WTC11 (cell line): ENCODE results near the gene RRP8.

Experiments
- CBFB ChIP-seq: sonication (generic); formaldehyde crosslinking; IDR thresholded peaks from 2 replicates; pipeline ENCODE4 v1.8.1; 2022; ENCODE audit warnings: mild to moderate bottlenecking, low read depth, missing genetic modification reagents
- CTCF ChIP-seq: fragments of 200-600 bp; IDR thresholded peaks from 2 replicates; pipeline ENCODE4 v1.8.0; 2022; ENCODE audit warnings: antibody characterized with exemption
- MAX ChIP-seq: sonication (generic); formaldehyde crosslinking; IDR thresholded peaks from 2 replicates; pipeline ENCODE4 v1.8.0; 2022; ENCODE audit warnings: mild to moderate bottlenecking, missing genetic modification reagents
- NR2C2 ChIP-seq: sonication (generic); formaldehyde crosslinking; IDR thresholded peaks from 2 replicates; pipeline ENCODE4 v1.8.0; 2022; ENCODE audit warnings: mild to moderate bottlenecking, missing genetic modification reagents
- NR3C1 ChIP-seq: sonication (generic); formaldehyde crosslinking; conservative IDR thresholded peaks from 2 replicates; pipeline ENCODE4 v1.8.1; 2023; ENCODE audit warnings: low read depth, mild to moderate bottlenecking, missing genetic modification reagents
- TEAD1 ChIP-seq: sonication (generic); formaldehyde crosslinking; IDR thresholded peaks from 2 replicates; pipeline ENCODE4 v1.8.0; 2022; ENCODE audit warnings: mild to moderate bottlenecking, missing genetic modification reagents
- ZBTB21 ChIP-seq: sonication (generic); formaldehyde crosslinking; IDR thresholded peaks from 2 replicates; pipeline ENCODE4 v1.8.1; 2023; ENCODE audit warnings: mild to moderate bottlenecking, missing genetic modification reagents, borderline replicate concordance
- ZNF512 ChIP-seq: sonication (generic); formaldehyde crosslinking; IDR thresholded peaks from 2 replicates; pipeline ENCODE4 v1.8.1; 2022; ENCODE audit warnings: missing genetic modification reagents, borderline replicate concordance

- TF ChIP-seq CBFB = no peak
- no peak for TF ChIP-seq CTCF
- TF ChIP-seq NR3C1 (CRISPR knock-in tag) = no peak
- TF ChIP-seq NR2C2 (CRISPR knock-in tag) = no peak
- no peak for TF ChIP-seq MAX (CRISPR knock-in tag)
- no peak for TF ChIP-seq ZNF512 (CRISPR knock-in tag)
- TF ChIP-seq ZBTB21 (CRISPR knock-in tag) = no peak
- no peak for TF ChIP-seq TEAD1 (CRISPR knock-in tag)
Observed at GRCh38 chr11:6610591-6610990, 7.2 kb upstream of the RRP8 start.
